ENCODE measurements around the gene PCSK9.

DNA sequence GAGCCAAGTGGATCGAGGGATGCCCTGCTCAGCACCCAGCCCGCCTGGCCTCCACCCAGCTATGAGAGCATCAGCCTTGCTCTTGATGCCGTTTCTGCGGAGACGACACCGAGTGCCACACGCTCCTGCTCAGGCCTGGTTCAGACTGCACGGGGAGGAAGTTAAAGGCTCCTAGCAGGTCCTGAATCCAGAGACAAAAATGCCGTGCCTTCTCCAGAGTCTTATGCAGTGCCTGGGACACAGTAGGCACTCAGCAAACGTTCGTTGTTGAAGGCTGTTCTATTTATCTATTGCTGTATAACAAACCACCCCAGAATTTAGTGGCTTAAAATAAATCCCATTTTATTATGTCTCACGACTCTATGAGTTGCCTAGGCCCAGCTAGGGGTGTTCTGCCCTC, 47.4 kb upstream of the PCSK9 start:
- TF ChIP-seq, protein P1, sequence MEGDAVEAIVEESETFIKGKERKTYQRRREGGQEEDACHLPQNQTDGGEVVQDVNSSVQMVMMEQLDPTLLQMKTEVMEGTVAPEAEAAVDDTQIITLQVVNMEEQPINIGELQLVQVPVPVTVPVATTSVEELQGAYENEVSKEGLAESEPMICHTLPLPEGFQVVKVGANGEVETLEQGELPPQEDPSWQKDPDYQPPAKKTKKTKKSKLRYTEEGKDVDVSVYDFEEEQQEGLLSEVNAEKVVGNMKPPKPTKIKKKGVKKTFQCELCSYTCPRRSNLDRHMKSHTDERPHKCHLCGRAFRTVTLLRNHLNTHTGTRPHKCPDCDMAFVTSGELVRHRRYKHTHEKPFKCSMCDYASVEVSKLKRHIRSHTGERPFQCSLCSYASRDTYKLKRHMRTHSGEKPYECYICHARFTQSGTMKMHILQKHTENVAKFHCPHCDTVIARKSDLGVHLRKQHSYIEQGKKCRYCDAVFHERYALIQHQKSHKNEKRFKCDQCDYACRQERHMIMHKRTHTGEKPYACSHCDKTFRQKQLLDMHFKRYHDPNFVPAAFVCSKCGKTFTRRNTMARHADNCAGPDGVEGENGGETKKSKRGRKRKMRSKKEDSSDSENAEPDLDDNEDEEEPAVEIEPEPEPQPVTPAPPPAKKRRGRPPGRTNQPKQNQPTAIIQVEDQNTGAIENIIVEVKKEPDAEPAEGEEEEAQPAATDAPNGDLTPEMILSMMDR (IDR thresholded peaks at IDR 0.05): no peak
- TF ChIP-seq POLR2A (IDR thresholded peaks at IDR 0.05): no peak

Measured in heart left ventricle (tissue), 13 donors.